K562 (cell line): Measurements from ENCODE around the gene PRDX2. TPM values are rescaled to one million over a fixed set of nuclear protein-coding genes. Genes with fewer than 3 reads are reported as not detected.

Experiments
- FOXM1 ChIP-seq, 2 experiments: fragments of 450-650 bp in 1 of 2; sonication (generic) in 1 of 2; formaldehyde crosslinking in 1 of 2; IDR thresholded peaks; 2 replicates each; pipeline versions ENCODE4 v1.6.1 to v1.9.0; 2017 to 2022; ENCODE audit warnings: low read depth in 2 of 2, mild to moderate bottlenecking in 2 of 2, missing genetic modification reagents in 1 of 2, moderate library complexity in 1 of 2
- MCM5 ChIP-seq: fragments of 450-650 bp; IDR thresholded peaks from 2 replicates; pipeline ENCODE4 v1.6.1; 2016; ENCODE audit warnings: low read depth
- TAF9B ChIP-seq: fragments of 450-650 bp; IDR thresholded peaks from 2 replicates; pipeline ENCODE4 v1.6.1; 2018; ENCODE audit warnings: mild to moderate bottlenecking; ENCODE audit not compliant: partially characterized antibody
- ZC3H11A ChIP-seq: IDR thresholded peaks from 2 replicates; pipeline ENCODE4 v1.6.1; 2012; ENCODE audit warnings: low read depth, low read length, improper control_type of control experiment
- ZNF121 ChIP-seq: sonication (generic); formaldehyde crosslinking; conservative IDR thresholded peaks from 2 replicates; pipeline ENCODE4 v1.8.0; 2022; ENCODE audit warnings: missing genetic modification reagents
- ZNF184 ChIP-seq: sonication (generic); formaldehyde crosslinking; IDR thresholded peaks from 2 replicates; pipeline ENCODE4 v1.5.0; 2020; ENCODE audit warnings: missing genetic modification reagents
- ZNF3 ChIP-seq: fragments of 250-450 bp; sonication (Bioruptor Pico); IDR thresholded peaks from 2 replicates; pipeline ENCODE4 v1.5.0; 2021; ENCODE audit warnings: mild to moderate bottlenecking, moderate library complexity
- polyA plus RNA-seq, 8 experiments: library from polyadenylated mRNA; depleted of rRNA in 4 of 8; stranded (reverse) in 5 of 8; unstranded in 3 of 8; fragments of >200 nt; fragmentation: Nextera tagmentation in 2 of 8; fragmentation: Illumina TruSeq in 1 of 8; extraction: Ambion mirVana in 2 of 8; extraction: Trizol in 1 of 8; gene quantifications; 2 replicates each; pipeline versions ENCODE4 v1.2.1 to v1.2.3, GENCODE V29; 2011 to 2014; ENCODE audit warnings: inconsistent platforms in 1 of 8, missing spikeins in 1 of 8
- total RNA-seq, 7 experiments: library from RNA; depleted of rRNA in 6 of 7; stranded (reverse); fragments of >200 nt in 6 of 7; fragmentation: Illumina TruSeq in 2 of 7; extraction: Trizol in 2 of 7; gene quantifications; 2 replicates each; pipeline versions ENCODE4 v1.2.1 to v1.2.3, GENCODE V29; 2011 to 2021; ENCODE audit warnings: low replicate concordance in 1 of 7
- TF ChIP-seq, protein P1 (sequence below): fragments of 250-450 bp; sonication (Bioruptor Pico); IDR thresholded peaks from 2 replicates; pipeline ENCODE4 v1.5.0; 2021
- TF ChIP-seq, protein P2 (sequence below), 2 experiments: fragments of 450-650 bp in 1 of 2; IDR thresholded peaks; 2 replicates each; pipeline ENCODE4 v1.6.1; 2011 to 2017; ENCODE audit warnings: low read depth in 2 of 2, antibody characterized with exemption in 1 of 2, borderline replicate concordance in 1 of 2, low read length in 1 of 2, mild to moderate bottlenecking in 1 of 2, mixed read lengths in 1 of 2; ENCODE audit not compliant: control insufficient read depth in 1 of 2
- TF ChIP-seq, protein P3 (sequence below): fragments of 250-450 bp; sonication (Bioruptor Pico); IDR thresholded peaks from 2 replicates; pipeline ENCODE4 v1.4.0; 2020; ENCODE audit warnings: mild to moderate bottlenecking
- TF ChIP-seq, protein P4 (sequence below): fragments of 250-450 bp; sonication (Bioruptor Pico); IDR thresholded peaks from 2 replicates; pipeline ENCODE4 v1.8.0; 2022; ENCODE audit warnings: moderate library complexity, mild to moderate bottlenecking, inconsistent platforms

Gene PRDX2
- total and polyA plus RNA-seq, 9 of the 15 experiments (the other 6 are each of a cell fraction or from before 2014, with no cell fraction given), result 206 to 1,183 (median 415) TPM

DNA sequence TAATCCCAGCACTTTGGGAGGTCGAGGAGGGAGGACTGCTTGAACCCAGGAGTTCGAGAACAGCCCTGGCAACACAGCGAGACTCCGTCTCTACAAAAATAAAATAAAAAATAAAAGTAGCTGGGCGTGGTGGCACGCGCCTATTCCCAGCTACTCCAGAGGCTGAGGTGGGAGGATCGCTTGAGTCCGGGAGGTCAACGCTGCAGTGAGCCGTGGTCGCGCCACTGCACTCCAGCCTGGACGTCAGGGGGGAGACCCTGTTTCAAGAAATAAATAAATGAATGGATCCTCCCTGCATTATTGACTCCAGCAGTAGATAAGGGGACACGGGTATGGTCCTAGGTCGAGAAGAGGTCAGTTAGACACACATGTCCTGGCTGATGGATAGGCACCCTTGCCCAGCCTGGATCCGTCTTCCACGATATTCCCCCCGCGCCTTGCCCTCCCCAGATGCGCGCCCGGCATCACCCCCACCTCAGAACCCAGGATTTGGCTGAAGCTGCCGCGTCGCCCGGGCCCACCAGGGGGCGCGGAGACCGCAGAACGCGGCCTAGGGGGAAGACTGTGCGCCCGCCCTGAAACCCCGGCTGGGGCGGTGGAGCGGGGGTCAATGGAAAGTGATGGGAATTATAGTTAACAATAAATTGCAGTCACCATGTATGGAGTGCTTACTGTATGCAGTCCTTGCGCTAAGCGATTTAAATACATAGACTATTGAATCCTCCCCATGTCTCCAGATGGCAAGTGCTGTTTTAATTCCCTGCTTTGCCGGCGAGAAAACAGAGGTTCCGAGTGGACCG is 24.2 kb downstream of the PRDX2 start (continued):
- TF ChIP-seq, protein P1, sequence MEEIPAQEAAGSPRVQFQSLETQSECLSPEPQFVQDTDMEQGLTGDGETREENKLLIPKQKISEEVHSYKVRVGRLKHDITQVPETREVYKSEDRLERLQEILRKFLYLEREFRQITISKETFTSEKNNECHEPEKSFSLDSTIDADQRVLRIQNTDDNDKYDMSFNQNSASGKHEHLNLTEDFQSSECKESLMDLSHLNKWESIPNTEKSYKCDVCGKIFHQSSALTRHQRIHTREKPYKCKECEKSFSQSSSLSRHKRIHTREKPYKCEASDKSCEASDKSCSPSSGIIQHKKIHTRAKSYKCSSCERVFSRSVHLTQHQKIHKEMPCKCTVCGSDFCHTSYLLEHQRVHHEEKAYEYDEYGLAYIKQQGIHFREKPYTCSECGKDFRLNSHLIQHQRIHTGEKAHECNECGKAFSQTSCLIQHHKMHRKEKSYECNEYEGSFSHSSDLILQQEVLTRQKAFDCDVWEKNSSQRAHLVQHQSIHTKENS (CRISPR knock-in tag), result no peak
- no peak for TF ChIP-seq ZNF3 (CRISPR knock-in tag)
- no peak for TF ChIP-seq ZNF121 (CRISPR knock-in tag)
- TF ChIP-seq, protein P2, sequence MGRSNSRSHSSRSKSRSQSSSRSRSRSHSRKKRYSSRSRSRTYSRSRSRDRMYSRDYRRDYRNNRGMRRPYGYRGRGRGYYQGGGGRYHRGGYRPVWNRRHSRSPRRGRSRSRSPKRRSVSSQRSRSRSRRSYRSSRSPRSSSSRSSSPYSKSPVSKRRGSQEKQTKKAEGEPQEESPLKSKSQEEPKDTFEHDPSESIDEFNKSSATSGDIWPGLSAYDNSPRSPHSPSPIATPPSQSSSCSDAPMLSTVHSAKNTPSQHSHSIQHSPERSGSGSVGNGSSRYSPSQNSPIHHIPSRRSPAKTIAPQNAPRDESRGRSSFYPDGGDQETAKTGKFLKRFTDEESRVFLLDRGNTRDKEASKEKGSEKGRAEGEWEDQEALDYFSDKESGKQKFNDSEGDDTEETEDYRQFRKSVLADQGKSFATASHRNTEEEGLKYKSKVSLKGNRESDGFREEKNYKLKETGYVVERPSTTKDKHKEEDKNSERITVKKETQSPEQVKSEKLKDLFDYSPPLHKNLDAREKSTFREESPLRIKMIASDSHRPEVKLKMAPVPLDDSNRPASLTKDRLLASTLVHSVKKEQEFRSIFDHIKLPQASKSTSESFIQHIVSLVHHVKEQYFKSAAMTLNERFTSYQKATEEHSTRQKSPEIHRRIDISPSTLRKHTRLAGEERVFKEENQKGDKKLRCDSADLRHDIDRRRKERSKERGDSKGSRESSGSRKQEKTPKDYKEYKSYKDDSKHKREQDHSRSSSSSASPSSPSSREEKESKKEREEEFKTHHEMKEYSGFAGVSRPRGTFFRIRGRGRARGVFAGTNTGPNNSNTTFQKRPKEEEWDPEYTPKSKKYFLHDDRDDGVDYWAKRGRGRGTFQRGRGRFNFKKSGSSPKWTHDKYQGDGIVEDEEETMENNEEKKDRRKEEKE (IDR thresholded peaks at IDR 0.05; ENCODE audit: borderline replicate concordance in 1 of 2, control insufficient read depth in 1 of 2, low read depth in 2 of 2, low read length in 1 of 2), result no peak
- TF ChIP-seq, protein P3, sequence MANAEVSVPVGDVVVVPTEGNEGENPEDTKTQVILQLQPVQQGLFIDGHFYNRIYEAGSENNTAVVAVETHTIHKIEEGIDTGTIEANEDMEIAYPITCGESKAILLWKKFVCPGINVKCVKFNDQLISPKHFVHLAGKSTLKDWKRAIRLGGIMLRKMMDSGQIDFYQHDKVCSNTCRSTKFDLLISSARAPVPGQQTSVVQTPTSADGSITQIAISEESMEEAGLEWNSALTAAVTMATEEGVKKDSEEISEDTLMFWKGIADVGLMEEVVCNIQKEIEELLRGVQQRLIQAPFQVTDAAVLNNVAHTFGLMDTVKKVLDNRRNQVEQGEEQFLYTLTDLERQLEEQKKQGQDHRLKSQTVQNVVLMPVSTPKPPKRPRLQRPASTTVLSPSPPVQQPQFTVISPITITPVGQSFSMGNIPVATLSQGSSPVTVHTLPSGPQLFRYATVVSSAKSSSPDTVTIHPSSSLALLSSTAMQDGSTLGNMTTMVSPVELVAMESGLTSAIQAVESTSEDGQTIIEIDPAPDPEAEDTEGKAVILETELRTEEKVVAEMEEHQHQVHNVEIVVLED, result no peak
- no peak for TF ChIP-seq FOXM1 (IDR thresholded peaks at IDR 0.05; ENCODE audit: low read depth)
- TF ChIP-seq FOXM1 (CRISPR knock-in tag; IDR thresholded peaks at IDR 0.05; ENCODE audit: low read depth), result no peak
- TF ChIP-seq TAF9B, result no peak
- TF ChIP-seq, protein P4, sequence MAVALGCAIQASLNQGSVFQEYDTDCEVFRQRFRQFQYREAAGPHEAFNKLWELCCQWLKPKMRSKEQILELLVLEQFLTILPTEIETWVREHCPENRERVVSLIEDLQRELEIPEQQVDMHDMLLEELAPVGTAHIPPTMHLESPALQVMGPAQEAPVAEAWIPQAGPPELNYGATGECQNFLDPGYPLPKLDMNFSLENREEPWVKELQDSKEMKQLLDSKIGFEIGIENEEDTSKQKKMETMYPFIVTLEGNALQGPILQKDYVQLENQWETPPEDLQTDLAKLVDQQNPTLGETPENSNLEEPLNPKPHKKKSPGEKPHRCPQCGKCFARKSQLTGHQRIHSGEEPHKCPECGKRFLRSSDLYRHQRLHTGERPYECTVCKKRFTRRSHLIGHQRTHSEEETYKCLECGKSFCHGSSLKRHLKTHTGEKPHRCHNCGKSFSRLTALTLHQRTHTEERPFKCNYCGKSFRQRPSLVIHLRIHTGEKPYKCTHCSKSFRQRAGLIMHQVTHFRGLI (CRISPR knock-in tag), result no peak
- no peak for TF ChIP-seq MCM5
- TF ChIP-seq ZNF184 (CRISPR knock-in tag), result no peak
- TF ChIP-seq ZC3H11A, result no peak
